K562 (cell line): ENCODE data around the gene ADAMTS15. TPM values are rescaled to one million over a fixed set of nuclear protein-coding genes. Genes with fewer than 3 reads are reported as not detected.

Experiments used
- ATAC-seq: fragments of 200-7000 bp; cut with Tn5 transposase; 3 replicates; pipeline ENCODE4 v1.9.1; 2020; ENCODE audit warnings: moderate library complexity
- BruUV-seq: library from RNA; stranded (reverse); fragments of 400-500 nt; replicated peaks from 2 replicates; lab custom pipeline; 2021; lab: Mats Ljungman, UMichigan
- CTCF ChIA-PET: fragments of 300-600 bp; formaldehyde crosslinking; extraction: SDS; loops from one replicate; lab custom pipeline; 2021; ENCODE audit warnings: low intra/inter-chr PET ratio; lab: Yijun Ruan, JAX
- POLR2A ChIA-PET: fragments of 300-600, 350-650 bp; sonication (Branson Sonifier 250); formaldehyde crosslinking; extraction: SDS; loops from one replicate; lab custom pipeline; 2021; ENCODE audit warnings: antibody characterized with exemption, inconsistent platforms; lab: Yijun Ruan, JAX
- DNase-seq, 4 experiments: peaks; one replicate each; pipeline versions ENCODE4 v3.0.0 to v3.0.0-alpha.2; 2011 to 2018; ENCODE audit warnings: low spot score in 3 of 4, mixed read lengths in 3 of 4; ENCODE audit errors: extremely low read depth in 1 of 4
- FAIRE-seq: peaks from 2 replicates; lab custom pipeline; 2011; peaks lifted over from hg19 to GRCh38; lab: Jason Lieb, UNC
- H2AFZ ChIP-seq: 2 replicates; pipeline ENCODE4 v1.6.0; 2011; ENCODE audit warnings: low read depth, low read length, control low read depth, inconsistent platforms
- H3K27ac ChIP-seq: fragments of 200-600 bp; 3 replicates; pipeline ENCODE4 v1.8.0; 2011; ENCODE audit warnings: low read depth, mild to moderate bottlenecking, control low read depth, inconsistent platforms, low read length, moderate library complexity, mixed read lengths; ENCODE audit errors: extremely low read depth
- H3K27me3 ChIP-seq, 2 experiments: fragments of 300-600 bp in 1 of 2; 2 replicates in 1 of 2; 3 replicates in 1 of 2; pipeline versions ENCODE4 v1.6.0 to v1.8.0; 2011; ENCODE audit warnings: inconsistent platforms in 2 of 2, low read length in 2 of 2, mild to moderate bottlenecking in 1 of 2, mixed read lengths in 1 of 2, moderate library complexity in 1 of 2; ENCODE audit not compliant: control insufficient read depth in 2 of 2, insufficient read depth in 2 of 2
- H3K36me3 ChIP-seq: fragments of 300-600 bp; 3 replicates; pipeline ENCODE4 v1.8.0; 2011; ENCODE audit warnings: mild to moderate bottlenecking, low read length, inconsistent platforms; ENCODE audit not compliant: control insufficient read depth, insufficient read depth
- H3K4me1 ChIP-seq, 2 experiments: fragments of 200-600 bp in 1 of 2; replicated peaks in 1 of 2; 2 replicates in 1 of 2; 3 replicates in 1 of 2; pipeline versions ENCODE4 v1.5.1 to v1.8.0; 2011; ENCODE audit warnings: inconsistent platforms in 2 of 2, low read length in 2 of 2, mild to moderate bottlenecking in 1 of 2, mixed read lengths in 1 of 2, moderate library complexity in 1 of 2; ENCODE audit not compliant: control insufficient read depth in 2 of 2, insufficient read depth in 2 of 2
- H3K4me2 ChIP-seq: 2 replicates; pipeline ENCODE4 v1.6.1; 2011; ENCODE audit warnings: low read length, control low read depth, inconsistent platforms, mixed read lengths; ENCODE audit not compliant: insufficient read depth
- H3K4me3 ChIP-seq: fragments of 200-600 bp; sonication (generic), shearing (Covaris generic); 2 replicates; pipeline ENCODE4 v1.5.1; 2016; ENCODE audit warnings: control low read depth, inconsistent platforms
- H3K79me2 ChIP-seq: fragments of 200-600 bp; 3 replicates; pipeline ENCODE4 v1.8.0; 2011; ENCODE audit warnings: low read length, inconsistent platforms; ENCODE audit not compliant: control insufficient read depth, insufficient read depth
- H3K9ac ChIP-seq, 2 experiments: 2 replicates each; pipeline versions ENCODE4 v1.6.0 to v1.6.1; 2011; ENCODE audit warnings: low read depth in 2 of 2, low read length in 2 of 2, control low read depth in 1 of 2, inconsistent platforms in 1 of 2, mild to moderate bottlenecking in 1 of 2, mixed read lengths in 1 of 2; ENCODE audit not compliant: insufficient read depth in 1 of 2
- H3K9me1 ChIP-seq: one replicate; pipeline ENCODE4 v1.6.0; 2011; ENCODE audit warnings: inconsistent platforms, mild to moderate bottlenecking, low read length, moderate library complexity; ENCODE audit not compliant: control insufficient read depth, insufficient read depth
- H3K9me3 ChIP-seq: replicated peaks from 2 replicates; pipeline ENCODE4 v1.5.1; 2011; ENCODE audit warnings: low read depth, low read length, inconsistent platforms; ENCODE audit not compliant: control insufficient read depth, insufficient read depth
- H4K20me1 ChIP-seq: replicated peaks from 2 replicates; pipeline ENCODE4 v1.6.1; 2011; ENCODE audit warnings: low read length, inconsistent platforms, mixed read lengths; ENCODE audit not compliant: control insufficient read depth, insufficient read depth
- ATF1 ChIP-seq, 2 experiments: fragments of 450-650 bp in 1 of 2; IDR thresholded peaks; 2 replicates each; pipeline ENCODE4 v1.6.1; 2016; ENCODE audit warnings: missing compliant biosample characterization in 1 of 2, missing genetic modification characterization in 1 of 2
- CBFA2T2 ChIP-seq: fragments of 450-650 bp; conservative IDR thresholded peaks from 2 replicates; pipeline ENCODE4 v1.6.1; 2017; ENCODE audit warnings: mild to moderate bottlenecking
- HDAC8 ChIP-seq: fragments of 450-650 bp; IDR thresholded peaks from 2 replicates; pipeline ENCODE4 v1.6.1; 2016; ENCODE audit warnings: mild to moderate bottlenecking, missing genetic modification characterization, moderate library complexity, missing compliant biosample characterization
- HSF4 ChIP-seq: fragments of 250-450 bp; sonication (Bioruptor Pico); IDR thresholded peaks from 2 replicates; pipeline ENCODE4 v2.1.2; 2022; ENCODE audit warnings: mild to moderate bottlenecking, moderate library complexity, borderline replicate concordance
- SAFB ChIP-seq: fragments of 200-400 bp; formaldehyde crosslinking; IDR thresholded peaks from 2 replicates; pipeline ENCODE4 v1.6.1; 2017; ENCODE audit warnings: low read depth, low read length, borderline replicate concordance
- SMAD4 ChIP-seq: fragments of 250-450 bp; sonication (Bioruptor Pico); conservative IDR thresholded peaks from 2 replicates; pipeline ENCODE4 v1.8.0; 2021; ENCODE audit warnings: inconsistent platforms, mild to moderate bottlenecking, moderate library complexity
- ZNF76 ChIP-seq: fragments of 250-450 bp; sonication (Bioruptor Pico); IDR thresholded peaks from 2 replicates; pipeline ENCODE4 v1.4.0; 2020; ENCODE audit warnings: mild to moderate bottlenecking, moderate library complexity, borderline replicate concordance
- WGBS: fragments of 100-300 bp; shearing (Covaris generic); methylation state at CpG from one replicate; pipeline ENCODE4 v1.1.6; 2016; ENCODE audit warnings: low coverage, mixed read lengths; ENCODE audit not compliant: insufficient coverage; ENCODE audit errors: missing lambda C conversion rate; 5-methylcytosine and 5-hydroxymethylcytosine counted together
- in situ Hi-C: fragments of 300-500 bp; cut with MboI; formaldehyde crosslinking; loops from 4 replicates; pipeline ENCODE4 v1.15.0; 2018; ENCODE audit warnings: inconsistent platforms, mixed read lengths
- intact Hi-C: fragments of 100-400 bp; cut with micrococcal nuclease; formaldehyde crosslinking; loops from 2 replicates; pipeline ENCODE4 v1.14.2; 2022
- polyA plus RNA-seq, 8 experiments: library from polyadenylated mRNA; depleted of rRNA in 4 of 8; stranded (reverse) in 5 of 8; unstranded in 3 of 8; fragments of >200 nt; fragmentation: Nextera tagmentation in 2 of 8; fragmentation: Illumina TruSeq in 1 of 8; extraction: Ambion mirVana in 2 of 8; extraction: Trizol in 1 of 8; gene quantifications; 2 replicates each; pipeline versions ENCODE4 v1.2.1 to v1.2.3, GENCODE V29; 2011 to 2014; ENCODE audit warnings: inconsistent platforms in 1 of 8, missing spikeins in 1 of 8
- total RNA-seq, 7 experiments: library from RNA; depleted of rRNA in 6 of 7; stranded (reverse); fragments of >200 nt in 6 of 7; fragmentation: Illumina TruSeq in 2 of 7; extraction: Trizol in 2 of 7; gene quantifications; 2 replicates each; pipeline versions ENCODE4 v1.2.1 to v1.2.3, GENCODE V29; 2011 to 2021; ENCODE audit warnings: low replicate concordance in 1 of 7
- TF ChIP-seq, protein P1 (sequence below): sonication (generic); formaldehyde crosslinking; IDR thresholded peaks from 2 replicates; pipeline ENCODE4 v1.8.1; 2022; ENCODE audit warnings: missing genetic modification reagents
- TF ChIP-seq, protein P2 (sequence below): IDR thresholded peaks from 2 replicates; pipeline ENCODE4 v1.6.1; 2011; ENCODE audit warnings: borderline replicate concordance, low read depth, mild to moderate bottlenecking, moderate library complexity, low read length; ENCODE audit not compliant: insufficient read depth, poor library complexity, severe bottlenecking

The ADAMTS15 gene
- total and polyA plus RNA-seq, 9 of the 15 experiments (the other 6 are each of a cell fraction or from before 2014, with no cell fraction given): 0.04 TPM; not detected in 8

DNA sequence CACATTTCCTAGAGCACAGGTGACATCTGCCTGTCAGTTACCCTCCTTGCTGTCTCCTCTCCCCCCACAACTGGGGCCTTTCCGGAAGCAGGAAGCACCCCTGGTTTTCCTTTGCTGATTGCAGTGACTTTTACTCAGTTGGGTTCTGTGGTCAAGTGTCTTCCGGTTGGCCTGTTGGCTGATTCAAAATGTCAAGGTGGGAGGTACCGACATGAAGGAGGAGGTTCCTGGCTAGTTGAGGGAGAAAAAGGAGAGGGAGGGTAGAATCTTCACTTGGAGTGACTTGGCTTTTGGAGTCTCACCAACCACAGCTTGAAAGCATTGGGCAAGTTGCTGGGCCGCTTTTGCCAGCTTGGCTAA, 9.3 kb upstream of the ADAMTS15 start:
- no TSS peak for BruUV-seq
- no peak overlapping the region for H2AFZ ChIP-seq
- no peaks in the 10 kb centered on the region for H3K79me2 ChIP-seq
- ATAC-seq: no peak
- in situ Hi-C loops: loop anchor here (5.0 kb wide), 1 partner anchor 428 kb away; no protein-coding TSS in a partner anchor
- TF ChIP-seq, protein P1, sequence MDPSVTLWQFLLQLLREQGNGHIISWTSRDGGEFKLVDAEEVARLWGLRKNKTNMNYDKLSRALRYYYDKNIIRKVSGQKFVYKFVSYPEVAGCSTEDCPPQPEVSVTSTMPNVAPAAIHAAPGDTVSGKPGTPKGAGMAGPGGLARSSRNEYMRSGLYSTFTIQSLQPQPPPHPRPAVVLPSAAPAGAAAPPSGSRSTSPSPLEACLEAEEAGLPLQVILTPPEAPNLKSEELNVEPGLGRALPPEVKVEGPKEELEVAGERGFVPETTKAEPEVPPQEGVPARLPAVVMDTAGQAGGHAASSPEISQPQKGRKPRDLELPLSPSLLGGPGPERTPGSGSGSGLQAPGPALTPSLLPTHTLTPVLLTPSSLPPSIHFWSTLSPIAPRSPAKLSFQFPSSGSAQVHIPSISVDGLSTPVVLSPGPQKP (CRISPR knock-in tag): no peak
- no peak for TF ChIP-seq HDAC8 (tag)
- TF ChIP-seq SMAD4 (CRISPR knock-in tag): no peak
- TF ChIP-seq ATF1 (CRISPR knock-in tag; IDR thresholded peaks at IDR 0.05): no peak
- no peak for TF ChIP-seq ATF1 (tag; IDR thresholded peaks at IDR 0.05)
- TF ChIP-seq, protein P2, sequence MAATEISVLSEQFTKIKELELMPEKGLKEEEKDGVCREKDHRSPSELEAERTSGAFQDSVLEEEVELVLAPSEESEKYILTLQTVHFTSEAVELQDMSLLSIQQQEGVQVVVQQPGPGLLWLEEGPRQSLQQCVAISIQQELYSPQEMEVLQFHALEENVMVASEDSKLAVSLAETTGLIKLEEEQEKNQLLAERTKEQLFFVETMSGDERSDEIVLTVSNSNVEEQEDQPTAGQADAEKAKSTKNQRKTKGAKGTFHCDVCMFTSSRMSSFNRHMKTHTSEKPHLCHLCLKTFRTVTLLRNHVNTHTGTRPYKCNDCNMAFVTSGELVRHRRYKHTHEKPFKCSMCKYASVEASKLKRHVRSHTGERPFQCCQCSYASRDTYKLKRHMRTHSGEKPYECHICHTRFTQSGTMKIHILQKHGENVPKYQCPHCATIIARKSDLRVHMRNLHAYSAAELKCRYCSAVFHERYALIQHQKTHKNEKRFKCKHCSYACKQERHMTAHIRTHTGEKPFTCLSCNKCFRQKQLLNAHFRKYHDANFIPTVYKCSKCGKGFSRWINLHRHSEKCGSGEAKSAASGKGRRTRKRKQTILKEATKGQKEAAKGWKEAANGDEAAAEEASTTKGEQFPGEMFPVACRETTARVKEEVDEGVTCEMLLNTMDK: no peak
- no peak for TF ChIP-seq HSF4 (CRISPR knock-in tag)
- no peak for TF ChIP-seq SAFB
- TF ChIP-seq ZNF76 (CRISPR knock-in tag): no peak
- no peak for TF ChIP-seq CBFA2T2
- TF ChIP-seq, all 486 proteins: peak for 0
- DNase-seq (no peak), FAIRE-seq (no peak)
- Histone ChIP-seq H3K4me2 (no peak overlapping the region), H3K9me3 (no peaks in the 10 kb centered on the region), H3K27me3 (peaks cover 3 to 22% of the 10 kb centered on the region in 2 experiments; a peak in 3 of 5 replicates), H3K4me1 (no peaks in the 10 kb centered on the region), H3K4me3 (no peak overlapping the region), H3K9me1 (no peaks in the 10 kb centered on the region), H4K20me1 (0 out of 2 replicates have a peak, but pooled peaks cover 4% of the 10 kb centered on the region), H3K27ac (no peak overlapping the region), H3K9ac (no peak overlapping the region), H3K36me3 (no peaks in the 10 kb centered on the region)
- 0% methylated on average over 4 of the region's 4 CpGs for WGBS
- CTCF ChIA-PET: interaction anchor here (0.6 kb wide), 1 partner anchor 427 kb away, joined by 3 read pairs; no protein-coding TSS in a partner anchor
- intact Hi-C loops: no loop called here
- POLR2A ChIA-PET: no interaction called here
